Measurements from ENCODE around the gene GGTLC2. TPM values are rescaled to one million over a fixed set of nuclear protein-coding genes. Genes with fewer than 3 reads are reported as not detected.
"Not testable (repeated sequence)": the region's sequence is repeated elsewhere in the genome, so short reads cannot be mapped to it uniquely, and the experiment has no call there.

GGTLC2 gene
- total RNA-seq, 1 experiment from 2014 or later: not detected

DNA sequence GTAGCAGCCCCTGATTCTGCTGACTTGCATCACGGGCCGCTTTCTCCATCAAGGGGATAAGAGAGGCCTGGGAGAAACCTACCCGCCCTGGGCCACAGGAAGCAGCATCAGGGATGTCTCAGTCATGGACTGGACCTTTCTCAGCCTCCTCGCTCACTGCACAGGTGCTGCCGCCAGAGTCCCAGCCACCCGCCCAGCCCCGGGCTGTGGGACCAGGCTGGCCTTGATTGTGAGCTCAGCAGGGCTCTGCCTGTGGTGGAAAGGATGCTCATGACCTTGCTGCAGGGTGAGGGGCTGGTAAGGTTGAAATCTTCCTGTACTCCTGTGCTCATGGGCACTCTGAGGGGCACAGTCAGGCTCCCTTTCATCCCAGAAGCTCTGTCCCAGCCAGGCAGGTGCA is 26.0 kb upstream of the GGTLC2 start:
- Histone ChIP-seq H3K27me3 (replicated peaks; ENCODE audit: insufficient read depth, low read depth, low read length, poor library complexity) (peaks cover 16% of the 10 kb centered on the region), H3K27ac (ENCODE audit: low read depth, low read length, poor library complexity, severe bottlenecking) (no peak overlapping the region), H3K4me1 (ENCODE audit: insufficient read depth, low read length, poor library complexity, severe bottlenecking) (no peaks in the 10 kb centered on the region), H3K9me3 (ENCODE audit: low read depth, low read length, poor library complexity, severe bottlenecking) (no peaks in the 10 kb centered on the region), H3K36me3 (ENCODE audit: insufficient read depth, low read length, poor library complexity, severe bottlenecking) (no peaks in the 10 kb centered on the region), H3K4me3 (ENCODE audit: low read depth, low read length, poor library complexity, severe bottlenecking) (no peak overlapping the region)
- CTCF ChIA-PET: no interaction called here
- intact Hi-C loops (cut with micrococcal nuclease; ENCODE audit: unreplicated experiment): no loop called here
- POLR2A ChIA-PET (ENCODE audit: low non-redundant PET): no interaction called here
- no peak for DNase-seq (ENCODE audit: low spot score)
- no peak for TF ChIP-seq EZH2 (IDR thresholded peaks at IDR 0.05; ENCODE audit: borderline replicate concordance, low read depth, low read length, poor library complexity, severe bottlenecking)
- TF ChIP-seq, protein P1, sequence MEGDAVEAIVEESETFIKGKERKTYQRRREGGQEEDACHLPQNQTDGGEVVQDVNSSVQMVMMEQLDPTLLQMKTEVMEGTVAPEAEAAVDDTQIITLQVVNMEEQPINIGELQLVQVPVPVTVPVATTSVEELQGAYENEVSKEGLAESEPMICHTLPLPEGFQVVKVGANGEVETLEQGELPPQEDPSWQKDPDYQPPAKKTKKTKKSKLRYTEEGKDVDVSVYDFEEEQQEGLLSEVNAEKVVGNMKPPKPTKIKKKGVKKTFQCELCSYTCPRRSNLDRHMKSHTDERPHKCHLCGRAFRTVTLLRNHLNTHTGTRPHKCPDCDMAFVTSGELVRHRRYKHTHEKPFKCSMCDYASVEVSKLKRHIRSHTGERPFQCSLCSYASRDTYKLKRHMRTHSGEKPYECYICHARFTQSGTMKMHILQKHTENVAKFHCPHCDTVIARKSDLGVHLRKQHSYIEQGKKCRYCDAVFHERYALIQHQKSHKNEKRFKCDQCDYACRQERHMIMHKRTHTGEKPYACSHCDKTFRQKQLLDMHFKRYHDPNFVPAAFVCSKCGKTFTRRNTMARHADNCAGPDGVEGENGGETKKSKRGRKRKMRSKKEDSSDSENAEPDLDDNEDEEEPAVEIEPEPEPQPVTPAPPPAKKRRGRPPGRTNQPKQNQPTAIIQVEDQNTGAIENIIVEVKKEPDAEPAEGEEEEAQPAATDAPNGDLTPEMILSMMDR (conservative IDR thresholded peaks at IDR 0.05; ENCODE audit: low read depth, low read length): no peak
- no TSS peak for BruUV-seq (replicated peaks)

DNA sequence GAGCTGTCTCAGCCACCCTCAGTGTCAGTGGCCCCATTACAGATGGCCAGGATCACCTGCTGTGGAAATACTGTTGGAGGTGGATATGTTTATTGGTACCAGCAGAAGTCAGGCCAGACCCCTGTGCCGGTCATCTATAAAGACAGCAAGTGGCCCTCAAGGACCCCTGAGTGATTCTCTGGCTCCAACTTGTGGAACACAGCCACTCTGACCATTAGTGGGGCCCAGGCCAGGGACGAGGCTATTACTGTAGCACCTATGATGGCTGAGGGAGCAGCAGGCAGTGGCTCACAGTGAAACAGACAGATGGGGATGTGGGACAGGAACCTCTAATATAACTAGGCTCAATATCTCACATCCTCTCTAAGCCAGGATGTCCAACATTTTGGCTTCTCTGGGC is 25.5 kb upstream of the GGTLC2 start:
- Histone ChIP-seq H3K36me3 (ENCODE audit: insufficient read depth, low read length, poor library complexity, severe bottlenecking) (no peaks in the 10 kb centered on the region), H3K27ac (ENCODE audit: low read depth, low read length, poor library complexity, severe bottlenecking) (no peak overlapping the region), H3K4me3 (ENCODE audit: low read depth, low read length, poor library complexity, severe bottlenecking) (no peak overlapping the region), H3K27me3 (replicated peaks; ENCODE audit: insufficient read depth, low read depth, low read length, poor library complexity) (peaks cover 16% of the 10 kb centered on the region), H3K4me1 (ENCODE audit: insufficient read depth, low read length, poor library complexity, severe bottlenecking) (no peaks in the 10 kb centered on the region), H3K9me3 (ENCODE audit: low read depth, low read length, poor library complexity, severe bottlenecking) (no peaks in the 10 kb centered on the region)
- BruUV-seq (replicated peaks): no TSS peak
- DNase-seq (ENCODE audit: low spot score): no peak
- intact Hi-C loops (cut with micrococcal nuclease; ENCODE audit: unreplicated experiment): no loop called here
- TF ChIP-seq, protein P1 (conservative IDR thresholded peaks at IDR 0.05; ENCODE audit: low read depth, low read length): no peak
- no peak for TF ChIP-seq EZH2 (IDR thresholded peaks at IDR 0.05; ENCODE audit: borderline replicate concordance, low read depth, low read length, poor library complexity, severe bottlenecking)
- CTCF ChIA-PET: no interaction called here
- POLR2A ChIA-PET (ENCODE audit: low non-redundant PET): no interaction called here

DNA sequence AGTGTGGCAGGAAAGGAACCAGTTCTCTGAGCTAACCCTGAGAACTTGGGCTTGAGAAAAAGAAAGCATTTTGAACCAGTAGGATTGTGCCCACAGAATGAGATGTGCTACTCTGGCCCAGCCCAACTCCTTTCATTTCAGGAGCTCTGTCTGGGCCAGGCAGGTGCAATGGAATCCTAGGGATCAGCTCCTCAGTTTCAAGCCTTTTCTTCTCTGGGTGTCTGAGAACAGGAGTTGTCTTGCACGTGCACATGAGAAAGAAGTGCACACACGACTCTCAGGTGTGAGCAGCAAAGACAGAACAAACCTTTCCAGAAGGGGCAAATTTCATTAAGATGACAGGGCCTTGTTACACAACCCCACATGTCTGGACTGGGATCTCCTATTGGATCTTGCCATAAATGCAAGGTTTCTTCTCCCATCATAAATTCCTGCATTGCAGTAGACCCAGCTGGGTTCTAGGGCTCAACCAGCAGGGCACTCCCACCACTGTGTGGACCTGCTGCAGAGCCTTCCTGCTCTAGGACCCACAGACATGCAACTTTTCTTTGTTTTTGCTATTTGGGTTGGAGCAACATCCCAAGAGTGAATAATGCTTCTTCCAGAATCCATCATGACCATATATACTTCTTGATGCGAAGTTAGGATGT is 24.5 kb upstream of the GGTLC2 start:
- Histone ChIP-seq H3K4me3 (ENCODE audit: low read depth, low read length, poor library complexity, severe bottlenecking) (no peak overlapping the region), H3K36me3 (ENCODE audit: insufficient read depth, low read length, poor library complexity, severe bottlenecking) (no peaks in the 10 kb centered on the region), H3K27ac (ENCODE audit: low read depth, low read length, poor library complexity, severe bottlenecking) (no peak overlapping the region), H3K9me3 (ENCODE audit: low read depth, low read length, poor library complexity, severe bottlenecking) (no peaks in the 10 kb centered on the region), H3K27me3 (replicated peaks; ENCODE audit: insufficient read depth, low read depth, low read length, poor library complexity) (peaks cover 16% of the 10 kb centered on the region), H3K4me1 (ENCODE audit: insufficient read depth, low read length, poor library complexity, severe bottlenecking) (no peaks in the 10 kb centered on the region)
- TF ChIP-seq, protein P1 (conservative IDR thresholded peaks at IDR 0.05; ENCODE audit: low read depth, low read length): no peak
- no peak for TF ChIP-seq EZH2 (IDR thresholded peaks at IDR 0.05; ENCODE audit: borderline replicate concordance, low read depth, low read length, poor library complexity, severe bottlenecking)
- DNase-seq (ENCODE audit: low spot score): no peak
- BruUV-seq (replicated peaks): no TSS peak
- CTCF ChIA-PET: no interaction called here
- POLR2A ChIA-PET (ENCODE audit: low non-redundant PET): no interaction called here
- intact Hi-C loops (cut with micrococcal nuclease; ENCODE audit: unreplicated experiment): no loop called here

DNA sequence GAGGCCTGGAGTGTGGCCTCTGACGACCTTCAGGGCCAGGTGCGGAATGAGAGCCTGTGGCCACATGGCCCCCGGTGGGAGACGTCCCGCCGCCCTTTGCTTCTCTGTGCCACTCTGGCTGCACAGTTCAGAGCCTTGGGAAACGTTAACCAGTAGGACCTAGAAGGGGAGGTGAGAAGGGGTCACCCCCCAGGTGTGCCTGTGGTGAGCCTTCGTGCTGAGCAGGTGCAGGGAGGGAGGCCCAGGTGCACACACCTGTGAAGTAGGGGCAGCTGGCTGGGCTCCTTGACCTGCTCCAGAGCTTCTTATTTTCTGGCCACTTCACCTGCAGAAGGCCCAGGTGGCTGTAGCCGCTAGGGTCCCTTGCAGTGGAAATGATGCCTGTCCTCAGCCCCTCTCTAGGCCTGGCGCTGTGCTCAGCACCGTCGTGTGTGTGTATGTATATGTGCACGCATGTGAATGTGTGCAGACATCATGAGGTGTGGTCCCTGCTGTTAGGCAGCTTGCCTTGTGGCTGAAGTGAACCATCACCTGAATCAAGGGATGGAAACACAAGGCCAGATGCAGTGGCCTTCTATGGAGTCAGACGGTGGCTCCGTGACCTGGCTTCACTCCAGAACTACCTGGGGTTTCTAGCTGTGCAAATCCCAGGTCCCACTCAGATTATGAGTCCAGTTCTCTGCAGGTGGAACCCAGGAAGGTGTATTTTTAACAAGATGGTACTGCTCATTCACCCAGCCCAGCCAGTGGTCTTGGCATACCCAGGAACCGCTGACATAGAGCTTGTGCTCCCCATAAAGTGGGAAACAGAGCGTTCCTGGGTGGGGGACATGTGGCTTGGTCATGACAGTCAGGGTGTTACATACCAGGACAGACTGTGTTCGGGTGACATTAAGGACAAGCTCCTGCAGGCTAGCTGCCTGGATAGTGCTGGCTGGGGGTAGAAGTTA is 15.6 kb upstream of the GGTLC2 start:
- CTCF ChIA-PET; H3K4me1 ChIP-seq (ENCODE audit: insufficient read depth, low read length, poor library complexity, severe bottlenecking); BruUV-seq (replicated peaks); intact Hi-C loops (cut with micrococcal nuclease; ENCODE audit: unreplicated experiment); DNase-seq (ENCODE audit: low spot score); POLR2A ChIA-PET (ENCODE audit: low non-redundant PET); H3K27me3 ChIP-seq (replicated peaks; ENCODE audit: insufficient read depth, low read depth, low read length, poor library complexity); H3K27ac ChIP-seq (ENCODE audit: low read depth, low read length, poor library complexity, severe bottlenecking); H3K4me3 ChIP-seq (ENCODE audit: low read depth, low read length, poor library complexity, severe bottlenecking); H3K36me3 ChIP-seq (ENCODE audit: insufficient read depth, low read length, poor library complexity, severe bottlenecking); H3K9me3 ChIP-seq (ENCODE audit: low read depth, low read length, poor library complexity, severe bottlenecking): not testable (repeated sequence)

DNA sequence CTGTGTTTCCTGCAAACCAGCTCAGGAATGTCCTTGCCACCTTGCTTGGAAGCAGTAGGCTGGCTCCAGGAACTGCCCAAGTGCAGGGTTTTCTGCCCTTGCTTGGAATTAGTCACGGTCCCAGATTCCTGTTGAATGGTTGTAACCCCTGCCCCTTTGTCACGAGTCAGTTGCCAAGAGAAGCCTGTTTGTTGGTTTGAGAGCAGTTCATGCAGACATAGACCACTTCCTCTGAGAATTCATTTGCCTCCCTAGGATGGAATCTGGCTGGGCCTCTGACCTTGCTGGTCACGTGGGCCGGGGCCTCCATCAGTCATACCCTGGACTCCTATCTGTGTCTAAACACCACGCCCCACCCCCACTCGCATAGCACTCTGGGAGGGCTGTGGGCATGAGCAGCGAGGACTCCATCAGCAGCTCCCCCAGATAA is 13.2 kb upstream of the GGTLC2 start:
- H3K27ac ChIP-seq (ENCODE audit: low read depth, low read length, poor library complexity, severe bottlenecking); POLR2A ChIA-PET (ENCODE audit: low non-redundant PET); H3K4me3 ChIP-seq (ENCODE audit: low read depth, low read length, poor library complexity, severe bottlenecking); H3K4me1 ChIP-seq (ENCODE audit: insufficient read depth, low read length, poor library complexity, severe bottlenecking); H3K27me3 ChIP-seq (replicated peaks; ENCODE audit: insufficient read depth, low read depth, low read length, poor library complexity); H3K9me3 ChIP-seq (ENCODE audit: low read depth, low read length, poor library complexity, severe bottlenecking); BruUV-seq (replicated peaks); intact Hi-C loops (cut with micrococcal nuclease; ENCODE audit: unreplicated experiment); DNase-seq (ENCODE audit: low spot score); CTCF ChIA-PET; H3K36me3 ChIP-seq (ENCODE audit: insufficient read depth, low read length, poor library complexity, severe bottlenecking): not testable (repeated sequence)

All from A673 (cell line).